Neural progenitor cell (in vitro differentiated cells): ENCODE results near the gene RYR3. TPM values are rescaled to one million over a fixed set of nuclear protein-coding genes. Genes with fewer than 3 reads are reported as not detected.

ENCODE experiments used
- DNase-seq: peaks from one replicate; pipeline ENCODE4 v3.0.0-alpha.2; 2016; ENCODE audit warnings: low spot score
- H2AFZ ChIP-seq: fragments of 200-600 bp; sonication (generic); replicated peaks from 2 replicates; pipeline ENCODE4 v1.6.1; 2016; ENCODE audit warnings: antibody characterized with exemption
- H3F3A ChIP-seq: fragments of 200-600 bp; sonication (generic); 2 replicates; pipeline ENCODE4 v1.6.1; 2016; ENCODE audit warnings: antibody characterized with exemption, low read depth
- H3K27ac ChIP-seq: fragments of 200-600 bp; sonication (generic); 2 replicates; pipeline ENCODE4 v1.5.1; 2016; ENCODE audit warnings: mild to moderate bottlenecking
- H3K27me3 ChIP-seq: fragments of 200-600 bp; sonication (generic); 2 replicates; pipeline ENCODE4 v1.6.1; 2016; ENCODE audit warnings: mild to moderate bottlenecking, moderate library complexity
- H3K36me3 ChIP-seq: fragments of 200-600 bp; sonication (generic); 2 replicates; pipeline ENCODE4 v1.5.1; 2016
- H3K4me1 ChIP-seq: fragments of 200-600 bp; sonication (generic); 2 replicates; pipeline ENCODE4 v1.6.1; 2016; ENCODE audit warnings: mixed run types
- H3K4me2 ChIP-seq: fragments of 200-600 bp; sonication (generic); 2 replicates; pipeline ENCODE4 v1.6.1; 2016
- H3K4me3 ChIP-seq: fragments of 200-600 bp; sonication (generic); 2 replicates; pipeline ENCODE4 v1.5.1; 2016
- H3K79me2 ChIP-seq: fragments of 200-600 bp; sonication (generic); 2 replicates; pipeline ENCODE4 v1.6.1; 2016; ENCODE audit warnings: low read depth
- H3K9ac ChIP-seq: fragments of 200-600 bp; sonication (generic); 2 replicates; pipeline ENCODE4 v1.6.1; 2016
- H3K9me3 ChIP-seq: fragments of 200-600 bp; sonication (generic); 2 replicates; pipeline ENCODE4 v1.5.1; 2016; ENCODE audit warnings: low read depth
- H4K20me1 ChIP-seq: fragments of 200-600 bp; sonication (generic); 2 replicates; pipeline ENCODE4 v1.6.1; 2016; ENCODE audit warnings: low read depth
- H3K27ac Mint-ChIP-seq: 3 replicates; pipeline ENCODE4 v1.8.0; 2021; ENCODE audit warnings: mixed read lengths
- H3K27me3 Mint-ChIP-seq: 2 replicates; pipeline ENCODE4 v1.8.0; 2022; ENCODE audit warnings: low read depth, mild to moderate bottlenecking, inconsistent platforms, moderate library complexity, mixed read lengths; ENCODE audit not compliant: insufficient read depth
- H3K36me3 Mint-ChIP-seq: 3 replicates; pipeline ENCODE4 v1.8.0; 2021; ENCODE audit warnings: mixed read lengths
- H3K4me1 Mint-ChIP-seq: 3 replicates; pipeline ENCODE4 v1.8.0; 2021; ENCODE audit warnings: mixed read lengths
- H3K4me3 Mint-ChIP-seq: 3 replicates; pipeline ENCODE4 v1.8.0; 2021; ENCODE audit warnings: mild to moderate bottlenecking, moderate library complexity, mixed read lengths
- H3K9me3 Mint-ChIP-seq: 3 replicates; pipeline ENCODE4 v1.8.0; 2020; ENCODE audit warnings: mixed read lengths
- EZH2 ChIP-seq: fragments of 200-600 bp; sonication (generic); IDR thresholded peaks from 2 replicates; pipeline ENCODE4 v1.6.1; 2017; ENCODE audit warnings: antibody characterized with exemption, mild to moderate bottlenecking, moderate library complexity
- EZH2phosphoT487 ChIP-seq: fragments of 200-600 bp; sonication (generic); IDR thresholded peaks from 2 replicates; pipeline ENCODE4 v1.6.1; 2017; ENCODE audit warnings: antibody characterized with exemption
- total RNA-seq: library from RNA; depleted of rRNA; stranded (reverse); fragments of >200 nt; gene quantifications from 2 replicates; pipeline ENCODE4 v1.2.3, GENCODE V29; 2015; ENCODE audit warnings: low replicate concordance
- TF ChIP-seq, protein P1 (sequence below): fragments of 200-600 bp; sonication (generic); IDR thresholded peaks from 2 replicates; pipeline ENCODE4 v1.5.1; 2017; ENCODE audit warnings: antibody characterized with exemption, mild to moderate bottlenecking

The RYR3 gene
- total RNA-seq, 1 donor from 2014 or later, result 2.1 TPM

DNA sequence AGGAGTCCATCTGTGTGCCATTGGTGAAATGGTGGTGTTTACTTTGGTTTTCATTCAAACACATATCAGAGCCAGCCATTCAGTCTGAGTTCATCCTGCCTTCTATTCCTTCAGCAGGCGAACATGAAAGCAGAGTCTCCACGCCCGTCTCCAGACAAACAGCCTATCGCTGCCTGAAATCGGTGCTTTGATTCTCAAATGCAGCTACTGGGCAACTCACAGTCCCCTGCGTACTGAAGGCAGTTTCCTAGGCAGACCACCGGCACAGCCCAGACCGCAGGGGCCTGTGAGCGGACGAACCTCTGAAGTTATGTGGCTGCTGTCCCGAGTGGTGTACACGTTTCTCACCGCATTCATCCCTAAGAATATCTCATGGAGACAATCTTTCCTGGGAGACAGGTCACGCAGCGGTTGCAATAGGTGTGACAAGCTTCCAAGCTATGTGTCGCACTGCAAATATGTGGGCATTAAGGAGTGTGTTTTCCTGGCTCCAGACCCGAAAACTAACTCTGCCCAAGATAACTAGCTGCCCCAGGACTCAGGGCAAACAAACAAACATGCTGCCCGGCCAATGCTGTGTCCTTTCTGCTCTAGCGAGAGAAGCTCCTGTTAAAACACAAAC, 16.9 kb upstream of the RYR3 start:
- H3K4me3 ChIP-seq, result no peak overlapping the region
- no peak for DNase-seq

GRCh38 chr15:33296050-33296449, 14.7 kb upstream of the RYR3 start:
- Mint-ChIP-seq H3K27ac (no peak overlapping the region), H3K4me1 (no peaks in the 10 kb centered on the region), H3K36me3 (no peaks in the 10 kb centered on the region), H3K9me3 (no peaks in the 10 kb centered on the region), H3K4me3 (no peak overlapping the region), H3K27me3 (no peaks in the 10 kb centered on the region)
- TF ChIP-seq EZH2 (no peak), EZH2phosphoT487 (no peak)
- TF ChIP-seq, protein P1, sequence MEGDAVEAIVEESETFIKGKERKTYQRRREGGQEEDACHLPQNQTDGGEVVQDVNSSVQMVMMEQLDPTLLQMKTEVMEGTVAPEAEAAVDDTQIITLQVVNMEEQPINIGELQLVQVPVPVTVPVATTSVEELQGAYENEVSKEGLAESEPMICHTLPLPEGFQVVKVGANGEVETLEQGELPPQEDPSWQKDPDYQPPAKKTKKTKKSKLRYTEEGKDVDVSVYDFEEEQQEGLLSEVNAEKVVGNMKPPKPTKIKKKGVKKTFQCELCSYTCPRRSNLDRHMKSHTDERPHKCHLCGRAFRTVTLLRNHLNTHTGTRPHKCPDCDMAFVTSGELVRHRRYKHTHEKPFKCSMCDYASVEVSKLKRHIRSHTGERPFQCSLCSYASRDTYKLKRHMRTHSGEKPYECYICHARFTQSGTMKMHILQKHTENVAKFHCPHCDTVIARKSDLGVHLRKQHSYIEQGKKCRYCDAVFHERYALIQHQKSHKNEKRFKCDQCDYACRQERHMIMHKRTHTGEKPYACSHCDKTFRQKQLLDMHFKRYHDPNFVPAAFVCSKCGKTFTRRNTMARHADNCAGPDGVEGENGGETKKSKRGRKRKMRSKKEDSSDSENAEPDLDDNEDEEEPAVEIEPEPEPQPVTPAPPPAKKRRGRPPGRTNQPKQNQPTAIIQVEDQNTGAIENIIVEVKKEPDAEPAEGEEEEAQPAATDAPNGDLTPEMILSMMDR, result no peak
- no peaks in the 10 kb centered on the region for H3K9me3 ChIP-seq
- H3K79me2 ChIP-seq, result no peaks in the 10 kb centered on the region
- no peaks in the 10 kb centered on the region for H3K4me1 ChIP-seq
- no peaks in the 10 kb centered on the region for H3F3A ChIP-seq
- H4K20me1 ChIP-seq, result no peaks in the 10 kb centered on the region
- H3K36me3 ChIP-seq, result no peaks in the 10 kb centered on the region
- H3K9ac ChIP-seq, result no peak overlapping the region
- H3K4me2 ChIP-seq, result no peak overlapping the region
- no peak overlapping the region for H3K4me3 ChIP-seq
- DNase-seq, result no peak
- H3K27ac ChIP-seq, result no peak overlapping the region
- H3K27me3 ChIP-seq, result no peaks in the 10 kb centered on the region
- H2AFZ ChIP-seq, result no peak overlapping the region

More for the DNA sequence above, 16.9 kb upstream of the RYR3 start:
- no peaks in the 10 kb centered on the region for H4K20me1 ChIP-seq
- H3K4me1 Mint-ChIP-seq, result no peaks in the 10 kb centered on the region
- H3K4me1 ChIP-seq, result no peaks in the 10 kb centered on the region
- no peaks in the 10 kb centered on the region for H3K9me3 ChIP-seq
- no peak overlapping the region for H3K4me3 Mint-ChIP-seq
- H2AFZ ChIP-seq, result peak overlapping the region; percentile 65
- H3K27ac ChIP-seq, result no peak overlapping the region
- H3K9ac ChIP-seq, result no peak overlapping the region
- H3K9me3 Mint-ChIP-seq, result no peaks in the 10 kb centered on the region
- TF ChIP-seq EZH2 (no peak), EZH2phosphoT487 (no peak)
- TF ChIP-seq, protein P1, result no peak
- no peaks in the 10 kb centered on the region for H3K36me3 Mint-ChIP-seq
- no peaks in the 10 kb centered on the region for H3K27me3 Mint-ChIP-seq
- no peak overlapping the region for H3K27ac Mint-ChIP-seq
- H3F3A ChIP-seq, result no peaks in the 10 kb centered on the region
- no peaks in the 10 kb centered on the region for H3K79me2 ChIP-seq
- H3K4me2 ChIP-seq, result no peak overlapping the region
- H3K36me3 ChIP-seq, result no peaks in the 10 kb centered on the region
- no peaks in the 10 kb centered on the region for H3K27me3 ChIP-seq

- no peak overlapping the region for H3K27ac Mint-ChIP-seq
- no peaks in the 10 kb centered on the region for H4K20me1 ChIP-seq
- H3K27me3 Mint-ChIP-seq, result no peaks in the 10 kb centered on the region
- H3K9me3 Mint-ChIP-seq, result no peaks in the 10 kb centered on the region
- no peak overlapping the region for H2AFZ ChIP-seq
- no peaks in the 10 kb centered on the region for H3K4me1 ChIP-seq
- no peaks in the 10 kb centered on the region for H3K79me2 ChIP-seq
- DNase-seq, result no peak
- H3K27me3 ChIP-seq, result no peaks in the 10 kb centered on the region
- no peak overlapping the region for H3K4me2 ChIP-seq
- H3K36me3 Mint-ChIP-seq, result no peaks in the 10 kb centered on the region
- no peaks in the 10 kb centered on the region for H3K9me3 ChIP-seq
- H3K4me1 Mint-ChIP-seq, result no peaks in the 10 kb centered on the region
- H3F3A ChIP-seq, result no peaks in the 10 kb centered on the region
- H3K4me3 ChIP-seq, result no peak overlapping the region
- H3K4me3 Mint-ChIP-seq, result no peak overlapping the region
- no peaks in the 10 kb centered on the region for H3K36me3 ChIP-seq
- no peak overlapping the region for H3K9ac ChIP-seq
- H3K27ac ChIP-seq, result no peak overlapping the region
- TF ChIP-seq EZH2, result no peak
- TF ChIP-seq EZH2phosphoT487, result no peak
- TF ChIP-seq, protein P1, result no peak
These were observed 13.9 kb upstream of the RYR3 start for GRCh38 chr15:33296856-33297255.
